Neural progenitor cell (in vitro differentiated cells): Measurements from ENCODE around the gene ASB1.

Experiments used
- EZH2 ChIP-seq: fragments of 200-600 bp; sonication (generic); IDR thresholded peaks from 2 replicates; pipeline ENCODE4 v1.6.1; 2017; ENCODE audit warnings: antibody characterized with exemption, mild to moderate bottlenecking, moderate library complexity
- TF ChIP-seq, protein P1 (sequence below): fragments of 200-600 bp; sonication (generic); IDR thresholded peaks from 2 replicates; pipeline ENCODE4 v1.5.1; 2017; ENCODE audit warnings: antibody characterized with exemption, mild to moderate bottlenecking

DNA sequence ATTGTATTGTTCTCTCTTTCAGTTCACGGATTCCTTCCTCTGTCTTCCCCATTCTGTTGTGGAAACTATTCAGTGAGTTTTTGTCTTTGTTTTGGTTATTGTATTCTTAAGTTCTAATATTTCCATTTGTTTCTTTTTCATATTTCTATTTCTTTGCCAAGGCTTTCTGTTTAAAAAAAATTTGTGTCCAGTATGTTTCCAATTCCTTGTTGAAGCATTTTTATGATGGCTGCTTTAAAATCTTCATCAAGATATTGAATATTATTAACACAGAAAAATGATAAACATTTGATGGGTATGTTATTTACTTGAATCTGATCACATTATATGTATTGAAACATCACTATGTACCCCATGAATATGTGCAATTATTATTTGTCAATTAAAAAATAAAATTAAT, 42.4 kb downstream of the ASB1 start:
- TF ChIP-seq, protein P1, sequence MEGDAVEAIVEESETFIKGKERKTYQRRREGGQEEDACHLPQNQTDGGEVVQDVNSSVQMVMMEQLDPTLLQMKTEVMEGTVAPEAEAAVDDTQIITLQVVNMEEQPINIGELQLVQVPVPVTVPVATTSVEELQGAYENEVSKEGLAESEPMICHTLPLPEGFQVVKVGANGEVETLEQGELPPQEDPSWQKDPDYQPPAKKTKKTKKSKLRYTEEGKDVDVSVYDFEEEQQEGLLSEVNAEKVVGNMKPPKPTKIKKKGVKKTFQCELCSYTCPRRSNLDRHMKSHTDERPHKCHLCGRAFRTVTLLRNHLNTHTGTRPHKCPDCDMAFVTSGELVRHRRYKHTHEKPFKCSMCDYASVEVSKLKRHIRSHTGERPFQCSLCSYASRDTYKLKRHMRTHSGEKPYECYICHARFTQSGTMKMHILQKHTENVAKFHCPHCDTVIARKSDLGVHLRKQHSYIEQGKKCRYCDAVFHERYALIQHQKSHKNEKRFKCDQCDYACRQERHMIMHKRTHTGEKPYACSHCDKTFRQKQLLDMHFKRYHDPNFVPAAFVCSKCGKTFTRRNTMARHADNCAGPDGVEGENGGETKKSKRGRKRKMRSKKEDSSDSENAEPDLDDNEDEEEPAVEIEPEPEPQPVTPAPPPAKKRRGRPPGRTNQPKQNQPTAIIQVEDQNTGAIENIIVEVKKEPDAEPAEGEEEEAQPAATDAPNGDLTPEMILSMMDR: no peak
- no peak for TF ChIP-seq EZH2
